ENCODE data around the gene CEP126. TPM values are rescaled to one million over a fixed set of nuclear protein-coding genes. Genes with fewer than 3 reads are reported as not detected.

Gene CEP126
- total and polyA plus RNA-seq, 2 of the 13 experiments (the other 11 are each of a cell fraction or from before 2014, with no cell fraction given): 1.4 to 1.7 TPM

- TF ChIP-seq ZBTB49 (CRISPR knock-in tag; IDR thresholded peaks at IDR 0.05; ENCODE audit: borderline replicate concordance) (no peak), SOX6 (IDR thresholded peaks at IDR 0.05) (no peak), SOX6 (CRISPR knock-in tag; IDR thresholded peaks at IDR 0.05) (peak; percentile 96), CHD4 (IDR thresholded peaks at IDR 0.05; ENCODE audit: borderline replicate concordance, low read length) (peak; percentile 85; the same call in 1 of the 2 replicates), BCLAF1 (IDR thresholded peaks at IDR 0.05) (no peak), ZNF75D (CRISPR knock-in tag; IDR thresholded peaks at IDR 0.05; ENCODE audit: borderline replicate concordance) (no peak), REST (IDR thresholded peaks at IDR 0.05; ENCODE audit: borderline replicate concordance in 1 of 2, low read depth in 1 of 2, low read length in 2 of 2) (no peak), MIER3 (CRISPR knock-in tag; IDR thresholded peaks at IDR 0.05; ENCODE audit: borderline replicate concordance) (peak; percentile 77; the same call in 1 of the 2 replicates), ZNF20 (CRISPR knock-in tag; IDR thresholded peaks at IDR 0.05) (no peak), JUNB (CRISPR knock-in tag; IDR thresholded peaks at IDR 0.05; ENCODE audit: borderline replicate concordance) (no peak), ZNF264 (CRISPR knock-in tag; IDR thresholded peaks at IDR 0.05) (peak; percentile 36; the same call in 1 of the 2 replicates), RXRA (CRISPR knock-in tag; IDR thresholded peaks at IDR 0.05) (peak; percentile 21; the same call in 1 of the 2 replicates), FOXK1 (CRISPR knock-in tag; IDR thresholded peaks at IDR 0.05; ENCODE audit: borderline replicate concordance, low read depth) (0 out of 2 replicates have a peak, but pooled peaks have one; percentile 14), ZEB1 (IDR thresholded peaks at IDR 0.05; ENCODE audit: insufficient replicate concordance, low read depth) (peak; percentile 45), THAP7 (CRISPR knock-in tag; IDR thresholded peaks at IDR 0.05) (no peak), KDM6A (CRISPR knock-in tag; IDR thresholded peaks at IDR 0.05; ENCODE audit: low read depth) (no peak), SIX4 (CRISPR knock-in tag; IDR thresholded peaks at IDR 0.05) (0 out of 2 replicates have a peak, but pooled peaks have one; percentile 59)
These were observed 92.2 kb downstream of the CEP126 start (continued) for GRCh38 chr11:102006835-102007566.

Measured in HepG2 (cell line).